HG03521 (cell line): Measurements from ENCODE around the gene ADGRB2.

ENCODE experiments used
- ATAC-seq: cut with Tn5 transposase; IDR thresholded peaks from one replicate; pipeline ENCODE4 v1.9.1; 2021; ENCODE audit warnings: mild to moderate bottlenecking, moderate library complexity; ENCODE audit not compliant: unreplicated experiment

The ADGRB2 gene

DNA sequence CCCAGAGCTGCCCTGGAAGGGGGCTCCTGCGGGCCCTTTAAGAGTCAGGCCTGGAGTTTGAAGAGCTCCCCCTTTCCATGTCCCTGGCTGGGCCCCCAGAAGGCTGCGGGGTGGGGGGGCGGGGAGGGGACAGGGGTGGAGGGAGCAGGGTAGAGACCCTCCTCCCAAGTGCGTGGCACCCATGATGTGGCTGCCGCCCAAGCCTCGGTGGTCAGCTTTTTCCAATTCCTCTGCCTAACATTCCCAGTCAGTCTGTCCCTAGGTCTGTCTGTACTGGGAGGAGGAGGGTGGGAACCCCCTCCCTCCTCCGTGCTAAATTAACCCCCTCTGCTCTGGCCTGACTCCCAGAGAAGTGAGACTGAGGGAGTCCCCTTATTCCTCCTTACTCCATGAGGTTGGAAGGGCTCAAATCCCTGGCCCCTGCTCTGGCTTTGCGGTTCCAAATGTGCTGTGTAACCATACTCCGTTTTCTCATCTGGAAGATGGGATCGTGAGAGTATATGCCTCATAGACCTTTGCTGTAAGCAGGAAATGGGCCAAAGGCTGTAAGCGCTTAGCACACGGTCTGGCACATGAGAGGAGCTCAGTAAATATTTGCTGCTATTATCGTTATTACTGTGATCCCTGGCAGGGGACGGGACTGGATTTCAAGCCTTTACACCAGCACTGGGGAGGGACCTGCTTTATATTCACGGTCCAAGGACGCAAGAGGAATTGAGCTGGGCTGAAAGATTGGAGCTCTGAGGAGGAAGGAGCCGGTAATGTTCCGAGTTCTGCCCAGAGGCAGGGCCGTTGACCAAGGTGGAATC lies 59.7 kb downstream of the ADGRB2 start:
- no peak for ATAC-seq

DNA sequence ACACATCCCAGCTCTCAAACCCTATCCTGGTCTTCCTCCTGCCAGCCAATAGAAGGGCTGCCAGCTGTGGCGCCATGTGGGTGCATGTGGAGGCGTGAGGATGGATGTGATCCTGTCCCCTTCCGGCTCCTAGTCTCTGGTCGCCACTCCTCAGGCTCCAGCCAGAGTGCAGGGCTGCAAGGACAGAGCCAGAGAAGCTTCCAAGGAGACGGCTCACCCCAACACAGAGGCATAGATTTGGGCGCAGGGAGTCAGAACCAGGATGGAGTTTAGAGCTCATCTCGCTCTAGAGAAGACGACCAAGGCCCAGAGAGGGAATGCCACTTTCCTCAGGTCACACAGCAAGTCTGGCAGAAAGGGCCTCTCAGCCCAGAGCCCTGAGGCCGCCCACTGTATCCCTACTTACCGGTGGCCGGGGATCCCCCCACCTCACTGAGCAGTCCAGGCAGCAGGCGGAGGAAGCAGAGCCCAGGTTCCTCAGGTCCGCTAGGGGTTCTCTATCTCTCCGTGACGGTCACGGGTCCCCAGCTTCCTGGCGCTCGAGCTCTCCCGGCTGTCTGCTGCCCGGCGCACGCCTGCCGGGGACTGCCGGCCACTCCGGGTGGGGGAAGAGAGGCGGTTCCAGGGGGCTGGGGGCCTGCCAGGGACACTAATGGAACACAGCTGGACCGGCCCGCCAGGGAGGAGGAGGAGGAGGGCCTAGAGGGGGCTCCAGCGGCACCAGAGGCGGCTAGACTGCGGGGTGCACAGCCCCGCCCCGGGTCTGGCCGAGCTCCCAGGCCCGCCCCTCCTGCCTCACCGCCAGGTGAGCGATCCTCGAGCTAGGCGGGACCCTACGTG lies 60.5 kb downstream of the ADGRB2 start, which contains the start of gene COL16A1:
TSS of gene COL16A1 (minus strand) at position 587 of the 840 bp plus-strand sequence. CDS start 1,824 bp downstream, outside the sequence.
- no peak for ATAC-seq

DNA sequence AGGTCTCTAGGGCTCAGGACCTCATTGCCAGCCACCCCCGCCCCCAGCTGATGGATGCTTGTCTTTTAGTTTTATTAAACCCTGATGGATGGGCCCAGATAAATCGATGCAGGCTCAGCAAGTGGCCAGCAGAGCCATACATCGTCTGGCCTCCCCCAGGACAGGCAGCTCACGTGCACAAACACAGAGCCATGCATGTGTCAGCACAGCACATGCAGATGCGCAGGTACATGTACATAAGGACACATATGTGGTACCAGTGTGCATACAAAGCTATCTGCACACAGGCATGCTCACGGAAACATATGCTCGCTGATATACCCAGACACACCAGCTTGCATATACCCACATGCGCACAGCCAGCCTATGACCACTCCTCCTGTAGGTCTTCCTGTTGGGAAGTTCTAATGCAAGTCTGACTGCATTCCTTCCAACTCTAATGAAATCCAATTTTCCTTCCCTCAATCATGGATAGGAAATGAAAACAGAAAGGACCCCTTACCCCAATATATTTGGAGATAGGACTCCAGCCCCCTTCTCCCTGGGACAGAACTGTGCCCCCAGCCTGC lies 61.2 kb downstream of the ADGRB2 start:
- ATAC-seq: no peak

DNA sequence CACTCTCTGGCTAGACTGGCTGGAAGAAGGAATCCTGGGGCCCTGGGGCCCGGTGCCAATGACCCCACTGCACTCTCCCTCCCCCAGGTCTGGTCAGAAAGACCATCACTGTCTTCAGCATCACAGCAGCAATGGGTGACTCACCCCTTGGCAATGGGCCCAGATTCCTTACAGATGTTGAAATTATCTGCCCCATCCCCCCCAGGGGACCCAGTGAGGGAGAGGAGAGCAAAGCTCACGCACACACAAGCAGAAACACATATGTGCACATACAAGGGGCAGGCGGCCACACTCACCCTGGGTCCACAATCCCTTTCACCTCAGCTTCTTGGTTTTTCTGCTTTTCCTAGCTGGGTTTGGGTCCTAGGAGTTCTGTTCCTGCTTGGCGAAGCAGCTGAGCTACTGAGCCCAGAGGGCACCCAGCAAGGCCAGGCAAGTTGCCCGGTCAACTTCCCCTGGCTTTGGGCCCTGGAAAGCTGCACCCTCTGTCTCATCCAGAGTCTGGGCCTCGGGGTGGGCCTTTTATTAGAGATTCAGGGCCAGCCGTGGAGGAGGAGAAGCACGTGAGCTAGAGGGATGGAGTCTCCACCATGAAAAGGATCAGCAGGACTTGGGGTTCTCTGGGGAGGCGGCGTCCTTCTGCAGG lies 62.9 kb downstream of the ADGRB2 start:
- ATAC-seq: no peak

DNA sequence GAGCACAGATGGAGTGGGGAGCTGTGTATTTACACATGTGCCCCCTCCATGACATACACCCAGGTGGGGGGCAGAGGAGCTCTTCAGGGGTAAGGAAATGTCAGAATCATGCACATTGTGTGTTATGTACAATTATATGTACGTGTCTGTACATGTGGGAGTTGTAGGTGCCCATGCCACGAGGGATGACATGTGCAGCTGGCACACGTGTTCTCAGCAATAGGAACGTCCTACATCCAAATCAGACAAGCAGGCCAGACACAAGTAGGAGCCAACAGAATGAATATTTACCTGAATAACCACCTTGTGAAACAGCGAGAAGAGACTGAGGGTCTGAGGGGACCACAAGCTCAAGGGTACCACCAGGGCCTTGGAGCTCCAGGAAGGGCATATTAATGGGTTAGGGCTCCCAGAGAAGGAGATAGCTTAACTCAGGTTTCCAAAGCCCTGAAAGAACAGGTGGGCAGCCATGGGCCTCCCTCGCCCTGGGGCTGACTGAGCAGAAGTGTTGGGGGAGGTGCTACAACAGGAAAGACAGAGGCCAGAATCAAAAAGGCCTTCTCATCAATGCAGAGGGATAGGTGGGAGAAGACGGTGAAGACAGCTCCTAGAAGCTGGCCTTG lies 63.6 kb downstream of the ADGRB2 start:
- no peak for ATAC-seq

DNA sequence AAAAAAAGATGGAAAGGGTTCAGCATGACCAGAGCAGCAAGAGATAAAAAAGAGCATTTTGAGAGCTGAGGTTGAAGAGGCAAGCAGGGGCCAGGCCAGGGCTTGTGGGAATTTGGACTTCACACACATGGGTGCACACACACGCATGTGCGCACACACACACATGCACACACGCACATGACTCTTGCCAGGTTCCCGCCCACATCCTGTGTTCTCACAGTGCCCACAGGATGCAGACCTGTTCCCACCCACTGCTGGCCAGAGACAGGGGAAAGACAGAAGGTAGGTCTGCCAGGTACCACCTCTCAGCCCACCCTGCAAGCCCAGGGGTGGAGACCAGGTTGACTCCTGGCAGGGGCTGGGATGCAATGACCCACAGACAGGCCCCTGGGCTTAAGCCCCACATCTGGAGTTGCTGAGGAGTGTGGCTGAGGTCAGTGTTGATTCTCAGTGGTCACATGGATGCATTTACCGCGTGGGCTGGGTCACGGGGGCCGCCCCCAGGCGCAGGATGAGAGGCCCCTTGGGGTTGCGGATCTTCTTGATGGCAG lies 64.7 kb downstream of the ADGRB2 start:
- ATAC-seq: no peak

DNA sequence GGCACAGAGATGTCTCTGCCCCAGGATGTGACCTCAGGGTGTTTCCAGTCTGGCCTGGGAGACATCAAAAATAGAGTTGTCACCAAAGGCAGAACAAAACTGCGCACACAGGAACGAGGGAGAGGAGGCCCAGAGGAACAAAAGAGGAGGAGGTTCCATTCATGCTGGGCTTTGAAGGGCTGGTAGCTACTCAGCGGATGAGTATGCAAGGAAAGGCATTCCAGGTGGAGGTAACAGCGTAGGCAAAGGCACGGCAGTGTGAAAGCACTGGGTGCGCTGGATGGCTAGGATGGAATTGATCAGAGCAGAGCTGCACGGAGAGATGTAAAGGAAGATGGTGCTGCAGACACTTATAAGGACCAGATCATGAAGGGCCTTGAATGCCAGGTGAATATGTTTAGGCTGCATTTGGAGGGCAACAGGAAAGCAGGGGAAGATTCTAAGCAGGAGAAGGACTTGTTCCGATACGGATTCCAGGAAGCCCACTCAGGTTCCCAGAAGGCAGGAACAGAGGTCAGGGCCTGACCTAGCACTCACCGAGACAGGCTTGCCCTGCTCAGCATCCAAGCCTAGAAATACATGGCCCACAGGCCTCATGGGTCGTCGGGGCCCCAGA lies 66.7 kb downstream of the ADGRB2 start:
- no peak for ATAC-seq

DNA sequence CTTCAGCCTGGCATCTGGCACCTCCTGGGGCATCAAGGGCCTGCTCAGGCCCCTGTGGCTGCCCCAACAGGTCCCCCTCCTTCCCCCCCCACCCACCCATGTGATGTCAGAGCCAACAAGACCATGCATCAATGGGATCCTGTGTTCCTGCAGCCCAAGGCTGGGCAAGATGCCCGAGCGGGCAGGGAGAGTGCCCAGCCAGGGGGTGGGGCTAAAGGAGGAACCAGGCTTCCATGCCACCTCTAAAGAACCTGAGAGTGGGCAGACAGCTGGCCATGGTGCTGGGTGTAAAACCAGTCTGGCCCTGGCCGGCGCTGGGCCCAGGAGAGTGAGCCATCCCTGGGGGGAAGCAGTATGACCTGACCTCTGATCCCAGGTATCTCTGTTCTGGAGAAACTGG lies 67.9 kb downstream of the ADGRB2 start:
- ATAC-seq: no peak

DNA sequence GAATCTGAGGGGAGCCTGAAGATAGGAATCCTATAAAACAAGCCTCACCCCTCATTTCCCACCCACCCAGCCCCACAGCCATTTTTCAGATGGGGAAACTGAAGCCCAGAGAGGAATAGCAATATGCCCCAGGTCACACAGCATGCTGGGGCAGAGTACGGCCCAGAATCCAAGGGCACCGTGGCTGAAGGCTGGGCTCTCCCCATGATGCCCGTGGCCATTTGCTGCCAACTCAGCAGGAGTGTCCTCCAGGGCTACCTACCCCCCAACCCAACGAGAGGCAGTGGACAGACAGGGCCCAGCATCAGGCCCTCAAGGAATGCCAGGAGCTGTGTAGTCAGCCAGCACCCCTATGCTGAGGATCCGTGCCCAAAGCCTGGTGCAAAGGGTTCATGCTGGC lies 68.8 kb downstream of the ADGRB2 start:
- ATAC-seq: no peak

DNA sequence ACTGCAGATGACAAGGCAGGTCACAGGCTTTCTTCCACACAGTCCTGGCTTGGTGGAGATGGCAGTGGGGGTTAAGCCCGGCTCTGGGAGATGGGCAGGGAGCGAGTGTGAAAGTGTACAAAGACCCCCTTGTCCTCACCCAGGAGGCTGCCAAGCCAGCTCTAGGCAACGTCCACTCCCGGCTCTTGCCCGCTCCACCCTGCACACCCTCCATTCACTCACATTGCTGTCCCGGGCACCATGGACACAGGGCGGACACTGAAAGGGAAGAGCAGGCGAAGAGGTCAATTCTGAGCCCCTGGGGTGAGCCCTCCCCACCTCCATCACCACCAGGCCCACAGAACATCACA lies 69.2 kb downstream of the ADGRB2 start:
- no peak for ATAC-seq

DNA sequence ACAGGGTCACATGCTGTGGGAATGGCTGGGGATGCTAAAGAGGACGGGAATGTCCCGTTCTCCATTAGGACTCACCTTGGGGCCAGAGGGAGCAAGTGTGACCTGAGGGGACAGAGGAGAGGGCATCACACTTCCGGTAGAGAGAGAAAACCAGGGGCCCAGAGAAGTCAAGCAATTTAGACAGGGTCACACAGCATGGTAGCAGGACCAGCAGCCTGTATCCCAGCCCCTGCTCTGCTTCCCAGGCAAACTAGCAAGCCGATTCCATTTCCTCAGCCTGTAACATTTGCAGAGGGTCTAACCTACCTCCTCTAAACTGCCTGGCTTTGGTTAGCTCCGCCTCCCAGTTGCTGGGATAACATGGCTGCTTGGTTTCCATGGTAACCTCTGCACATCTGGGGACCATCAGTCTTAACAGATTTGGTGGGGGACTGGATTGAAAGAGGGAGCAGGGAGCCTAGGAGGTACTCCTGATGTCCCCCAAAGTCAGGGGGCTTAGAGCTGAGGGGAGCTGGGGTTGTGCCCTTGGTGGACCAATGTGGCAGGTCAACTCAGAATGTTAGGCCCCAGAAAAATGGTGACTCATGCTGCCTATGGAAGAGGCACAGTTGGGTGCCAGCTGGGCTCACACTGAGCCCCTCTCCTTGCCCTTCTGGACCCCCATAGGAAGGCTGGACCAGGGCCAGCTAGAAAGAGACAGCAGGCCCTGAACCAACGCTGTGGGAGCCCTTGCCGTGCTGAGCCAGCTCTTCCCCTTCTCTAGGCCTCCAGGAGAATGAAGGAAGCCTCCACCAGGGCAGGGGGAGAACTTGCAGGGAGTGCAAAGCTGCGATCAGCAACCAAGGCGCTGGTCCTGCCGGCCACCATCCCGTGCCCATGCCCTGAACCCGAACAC lies 69.8 kb downstream of the ADGRB2 start:
- no peak for ATAC-seq

DNA sequence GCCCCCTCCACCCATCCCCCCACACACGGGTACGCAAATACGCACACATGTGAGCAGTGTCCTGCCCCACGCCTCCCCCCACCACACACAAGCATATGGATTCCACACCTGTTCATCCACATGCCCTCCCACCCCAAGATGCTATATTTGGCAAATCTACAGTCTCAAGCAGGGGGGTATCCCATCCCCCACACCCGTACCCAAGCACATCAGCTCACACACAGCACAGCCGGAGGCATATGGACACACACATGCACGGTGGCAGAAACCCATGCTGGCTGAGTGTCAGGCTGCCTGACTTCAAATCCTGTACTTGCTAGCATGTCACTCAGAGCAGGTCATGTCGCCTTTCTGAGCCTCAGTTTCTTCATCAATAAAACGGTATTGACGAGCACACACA lies 70.9 kb downstream of the ADGRB2 start:
- no peak for ATAC-seq

DNA sequence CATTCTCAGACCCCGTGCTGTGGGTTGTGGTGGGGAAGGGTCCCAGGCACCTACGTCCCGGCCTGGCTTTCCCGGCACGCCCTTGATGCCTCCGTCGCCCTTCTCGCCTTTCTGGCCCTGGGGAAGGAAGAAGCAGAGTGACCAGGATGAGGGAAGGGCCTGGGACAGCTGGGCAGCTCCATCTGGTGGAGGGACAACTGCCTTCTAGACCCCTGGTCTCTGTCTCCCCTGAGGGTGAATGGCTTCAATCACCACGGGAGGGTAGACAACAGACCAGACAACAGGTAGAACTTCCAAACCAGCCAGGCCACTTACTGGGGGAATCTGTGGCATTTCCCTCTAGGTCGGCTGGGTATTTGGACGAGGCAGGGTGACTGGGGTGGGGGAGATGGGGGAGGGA lies 72.2 kb downstream of the ADGRB2 start:
- ATAC-seq: no peak

DNA sequence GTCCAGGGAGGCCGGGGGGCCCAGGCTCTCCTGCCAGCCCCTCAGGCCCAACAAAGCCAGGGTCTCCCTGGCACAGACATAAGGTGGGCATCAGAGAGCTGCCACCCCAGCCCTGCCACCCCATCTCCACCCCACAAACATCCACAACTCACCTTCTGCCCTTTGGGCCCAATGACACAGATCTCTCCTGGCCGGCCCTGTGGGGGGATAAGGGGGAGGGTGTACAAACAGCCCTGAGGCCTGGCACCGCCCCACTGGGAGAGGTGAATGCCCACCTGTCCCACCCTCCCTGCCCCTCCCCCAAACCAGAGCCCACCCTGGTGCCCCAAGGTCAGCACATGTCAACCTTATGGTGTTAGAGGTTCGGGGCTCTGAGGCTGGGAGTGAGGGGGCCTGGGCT lies 72.7 kb downstream of the ADGRB2 start:
- no peak for ATAC-seq

DNA sequence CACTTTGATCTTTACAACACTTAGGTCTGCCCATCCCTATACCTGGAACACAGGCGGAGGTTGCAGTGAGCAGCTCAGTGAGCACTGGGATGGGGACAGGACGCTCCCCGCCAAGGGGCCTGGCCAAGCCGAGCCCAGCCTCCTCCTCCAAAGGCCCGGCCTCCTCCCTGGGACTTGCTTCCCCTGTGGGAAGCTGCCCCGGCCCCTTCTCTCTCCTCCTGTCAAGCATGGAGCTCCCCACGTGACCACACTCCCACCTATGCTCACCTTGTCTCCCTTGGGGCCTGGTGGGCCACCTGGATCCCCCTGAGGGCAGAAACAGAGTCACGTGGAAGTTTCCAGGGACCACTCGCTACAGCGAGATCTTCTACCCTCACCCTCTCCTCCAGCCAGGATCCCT lies 73.2 kb downstream of the ADGRB2 start:
- no peak for ATAC-seq

DNA sequence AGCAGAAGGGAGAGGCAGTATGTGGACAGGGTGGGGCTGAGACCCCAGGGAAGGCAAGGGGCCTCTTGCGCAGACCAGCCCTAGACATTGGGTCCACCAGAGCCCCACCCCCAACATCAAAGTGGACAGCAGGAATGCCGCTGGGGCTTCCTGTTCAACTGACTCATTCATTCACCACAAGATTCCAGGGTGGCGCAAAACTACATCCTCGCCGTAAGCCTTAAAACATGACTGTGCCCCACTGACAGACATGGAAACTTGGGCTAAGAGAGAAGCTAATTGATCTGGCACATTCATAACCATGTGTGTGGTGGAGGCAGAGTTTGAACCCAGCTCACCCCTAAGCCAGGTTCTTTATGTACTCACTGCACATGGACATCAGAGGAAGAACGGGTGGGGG lies 74.3 kb downstream of the ADGRB2 start:
- no peak for ATAC-seq

DNA sequence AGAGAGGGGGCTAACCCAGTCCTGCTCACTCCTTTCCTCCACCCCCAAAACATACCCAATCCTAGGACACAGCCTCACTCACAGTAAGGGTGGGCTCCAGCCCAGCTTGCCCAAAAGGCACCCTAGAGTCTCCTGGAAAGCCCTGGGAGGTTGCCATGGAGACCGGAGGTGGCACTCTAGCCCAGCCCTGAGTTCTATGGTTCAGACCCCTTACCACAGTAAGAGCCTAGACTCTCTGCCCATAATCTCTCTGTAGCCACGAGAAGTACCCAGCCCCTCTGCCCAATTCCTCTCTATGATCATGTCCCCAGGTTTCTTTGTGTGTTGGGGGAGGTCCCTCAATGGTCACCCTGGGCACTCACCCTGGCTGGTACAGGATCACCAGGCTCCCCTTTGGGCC lies 74.8 kb downstream of the ADGRB2 start:
- no peak for ATAC-seq

DNA sequence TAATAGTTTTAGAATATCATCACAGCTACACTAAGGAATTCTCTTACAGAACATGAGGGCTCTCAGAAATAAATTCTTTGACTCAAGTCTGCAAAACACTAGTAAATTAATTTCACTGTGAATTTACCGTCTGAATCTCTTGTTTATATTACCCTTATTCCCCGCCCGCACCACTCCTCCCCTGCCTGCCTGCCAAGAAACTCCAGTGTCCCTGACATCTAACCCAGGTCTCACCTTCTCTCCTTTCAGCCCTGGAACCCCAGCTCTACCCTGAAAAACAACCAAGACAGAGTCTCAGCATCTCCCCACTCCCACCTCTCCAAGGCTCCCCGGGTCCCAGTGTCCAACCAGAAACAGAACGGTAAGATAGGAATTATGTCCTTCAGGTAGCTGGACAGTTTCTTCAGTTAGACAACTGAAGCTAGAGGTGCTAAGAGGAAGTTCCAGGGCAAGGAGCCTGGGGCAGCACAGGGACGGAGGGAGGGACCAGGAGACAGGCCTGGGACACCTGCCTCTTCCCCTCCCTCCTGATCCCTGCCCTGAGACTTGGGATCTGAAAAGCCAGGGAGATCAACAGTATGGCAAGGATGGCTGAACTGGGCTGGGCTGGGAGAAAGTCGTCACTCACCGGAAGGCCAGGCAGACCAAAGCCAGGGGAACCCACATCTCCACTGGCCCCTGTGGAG lies 75.8 kb downstream of the ADGRB2 start:
- ATAC-seq: no peak

DNA sequence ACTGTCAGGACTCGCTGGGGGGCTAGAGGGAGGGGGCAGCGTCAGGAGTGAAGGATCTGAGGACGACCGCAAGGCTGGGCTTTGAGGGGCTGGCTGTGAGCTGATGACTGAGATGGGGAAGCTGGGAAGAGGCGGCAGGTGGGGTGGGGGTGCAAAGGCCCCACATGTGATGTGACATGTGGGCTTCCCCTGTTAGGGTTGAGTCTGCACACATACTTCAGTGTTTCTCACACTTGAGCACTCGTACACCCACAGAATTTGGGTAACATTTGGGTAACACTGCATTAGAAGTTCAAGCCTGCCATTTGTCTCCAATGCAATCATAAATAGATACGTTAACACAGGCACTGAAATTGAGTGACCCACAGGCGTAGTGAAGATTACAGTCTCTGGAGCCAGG lies 76.5 kb downstream of the ADGRB2 start:
- ATAC-seq: no peak
